ENCODE results near the gene ADCYAP1R1. TPM values are rescaled to one million over a fixed set of nuclear protein-coding genes. Genes with fewer than 3 reads are reported as not detected.

The ADCYAP1R1 gene
- polyA plus RNA-seq, 3 donors: not detected

DNA sequence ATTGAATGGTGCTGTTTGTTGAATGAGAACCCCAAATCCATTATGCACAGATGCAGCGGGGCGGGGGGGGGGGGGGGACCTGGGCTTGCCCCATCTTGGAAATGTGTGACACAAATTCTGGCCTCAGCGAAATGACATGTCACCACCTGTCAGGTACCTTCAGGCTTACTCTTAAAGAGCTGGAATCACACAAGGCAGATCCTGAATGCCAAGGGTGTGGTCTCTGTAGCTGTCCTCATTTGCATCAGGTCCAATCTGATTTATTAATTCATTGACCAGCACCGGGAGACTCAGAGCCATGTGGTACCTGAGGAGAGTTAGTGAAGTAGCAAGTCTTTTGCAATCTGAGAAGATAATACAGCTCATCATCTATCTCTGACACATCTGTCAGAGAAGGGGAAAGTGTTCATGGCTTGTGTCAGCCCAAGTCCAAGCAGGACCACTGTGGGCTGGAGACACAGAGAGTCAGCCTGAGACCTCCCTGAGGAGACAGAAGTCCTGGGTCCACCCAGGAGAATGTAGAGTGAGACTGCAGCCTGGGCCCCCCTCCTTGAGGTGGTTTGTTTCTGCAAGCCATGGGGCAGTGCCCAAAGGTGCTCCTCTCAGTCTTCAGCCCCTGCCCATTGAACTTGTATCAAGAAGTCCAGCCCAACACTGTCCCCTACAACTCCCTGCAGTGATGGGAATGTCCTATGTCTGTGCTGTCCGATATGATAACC is 46.7 kb downstream of the ADCYAP1R1 start:
- Histone ChIP-seq H3K36me3 (replicated peaks in 1 of 2; ENCODE audit: control insufficient read depth in 1 of 2, insufficient read depth in 2 of 2, low read length in 2 of 2) (no peaks in the 10 kb centered on the region), H3K4me2 (replicated peaks; ENCODE audit: extremely low read depth, low read length, poor library complexity, severe bottlenecking) (no peak overlapping the region), H3K9me3 (replicated peaks in 1 of 2; ENCODE audit: control insufficient read depth in 1 of 2, insufficient read depth in 1 of 2, low read length in 2 of 2) (no peaks in the 10 kb centered on the region), H3K27me3 (ENCODE audit: control insufficient read depth in 2 of 2, insufficient read depth in 2 of 2, low read length in 2 of 2) (no peaks in the 10 kb centered on the region), H3K4me1 (ENCODE audit: control insufficient read depth in 1 of 2, insufficient read depth in 2 of 2, low read length in 2 of 2) (no peaks in the 10 kb centered on the region), H3K27ac (ENCODE audit: low read depth in 1 of 2, low read length in 2 of 2) (no peak overlapping the region), H3K9ac (ENCODE audit: insufficient read depth, low read length, poor library complexity, severe bottlenecking) (no peak overlapping the region), H2AFZ (ENCODE audit: insufficient read depth, low read depth, low read length, poor library complexity, severe bottlenecking) (no peak overlapping the region), H3K4me3 (replicated peaks in 1 of 3; ENCODE audit: low read depth in 2 of 3, low read length in 3 of 3) (no peak overlapping the region), H4K20me1 (ENCODE audit: insufficient read depth, low read length) (no peaks in the 10 kb centered on the region), H3K79me2 (ENCODE audit: insufficient read depth, low read length) (no peaks in the 10 kb centered on the region)
- peaks cover 0 to 2% (median 0%) of the 10 kb centered on the region in 7 donors for H3K9me3 Mint-ChIP-seq
- peaks cover 5 to 8% (median 8%) of the 10 kb centered on the region in 3 donors for H3K27me3 Mint-ChIP-seq (ENCODE audit: low read depth in 3 of 3)
- intact Hi-C loops (cut with micrococcal nuclease): no loop called here
- no peak for DNase-seq
- no peak overlapping the region for H3K27ac Mint-ChIP-seq
- WGBS (ENCODE audit: insufficient coverage): 90% methylated on average over 2 of the region's 5 CpGs
- TF ChIP-seq, protein P1, sequence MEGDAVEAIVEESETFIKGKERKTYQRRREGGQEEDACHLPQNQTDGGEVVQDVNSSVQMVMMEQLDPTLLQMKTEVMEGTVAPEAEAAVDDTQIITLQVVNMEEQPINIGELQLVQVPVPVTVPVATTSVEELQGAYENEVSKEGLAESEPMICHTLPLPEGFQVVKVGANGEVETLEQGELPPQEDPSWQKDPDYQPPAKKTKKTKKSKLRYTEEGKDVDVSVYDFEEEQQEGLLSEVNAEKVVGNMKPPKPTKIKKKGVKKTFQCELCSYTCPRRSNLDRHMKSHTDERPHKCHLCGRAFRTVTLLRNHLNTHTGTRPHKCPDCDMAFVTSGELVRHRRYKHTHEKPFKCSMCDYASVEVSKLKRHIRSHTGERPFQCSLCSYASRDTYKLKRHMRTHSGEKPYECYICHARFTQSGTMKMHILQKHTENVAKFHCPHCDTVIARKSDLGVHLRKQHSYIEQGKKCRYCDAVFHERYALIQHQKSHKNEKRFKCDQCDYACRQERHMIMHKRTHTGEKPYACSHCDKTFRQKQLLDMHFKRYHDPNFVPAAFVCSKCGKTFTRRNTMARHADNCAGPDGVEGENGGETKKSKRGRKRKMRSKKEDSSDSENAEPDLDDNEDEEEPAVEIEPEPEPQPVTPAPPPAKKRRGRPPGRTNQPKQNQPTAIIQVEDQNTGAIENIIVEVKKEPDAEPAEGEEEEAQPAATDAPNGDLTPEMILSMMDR (IDR thresholded peaks at IDR 0.05): no peak
- no peaks in the 10 kb centered on the region for H3K36me3 Mint-ChIP-seq
- H3K4me3 Mint-ChIP-seq: no peak overlapping the region
- no peaks in the 10 kb centered on the region for H3K4me1 Mint-ChIP-seq

DNA sequence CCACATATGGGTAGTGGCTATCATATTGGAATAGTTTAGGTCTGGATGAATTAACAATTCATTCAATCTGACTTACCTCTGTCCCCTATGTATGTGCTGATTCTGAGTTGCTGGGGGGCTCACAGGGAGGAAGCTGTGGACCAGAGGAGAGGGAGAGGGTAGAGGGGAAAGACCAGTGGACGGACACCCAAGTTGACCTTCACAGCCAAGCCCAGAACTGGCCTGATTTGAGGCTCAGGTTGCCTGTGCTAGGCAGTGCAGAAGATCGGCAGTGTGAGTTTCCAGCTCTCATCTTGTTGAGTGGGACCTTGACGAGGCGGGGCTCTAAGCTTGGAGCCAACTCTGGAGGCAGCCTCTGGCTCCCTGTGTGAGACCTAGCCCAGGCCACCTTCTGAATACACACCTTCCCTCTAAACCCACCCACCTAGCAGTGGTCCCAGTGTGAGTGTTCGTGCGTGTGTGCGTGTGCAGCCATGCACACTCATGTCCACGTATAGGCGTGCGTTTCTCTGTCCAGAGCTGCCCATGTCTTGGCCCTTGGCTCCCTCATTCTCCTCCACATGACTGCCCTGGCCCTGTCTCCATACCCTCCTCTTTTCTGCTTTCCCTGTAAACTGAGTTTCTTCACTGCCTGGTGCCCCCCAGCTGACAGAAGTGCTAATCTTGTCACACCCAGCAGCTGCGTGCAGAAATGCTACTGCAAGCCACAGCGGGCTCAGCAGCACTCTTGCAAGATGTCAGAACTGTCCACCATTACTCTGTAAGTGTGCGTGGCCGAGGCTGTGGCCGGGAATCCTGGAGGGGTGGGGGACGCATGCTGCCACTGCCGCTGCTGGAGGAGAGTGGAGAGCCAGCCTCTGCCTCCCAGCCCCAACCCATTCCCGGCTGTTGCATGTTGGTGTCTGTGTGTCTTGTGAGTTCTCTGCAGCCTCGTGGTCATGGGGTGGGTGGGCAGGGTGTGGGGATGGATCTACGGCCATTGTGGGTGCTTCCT is 47.6 kb downstream of the ADCYAP1R1 start:
- peaks cover 0 to 2% (median 0%) of the 10 kb centered on the region in 7 donors for H3K9me3 Mint-ChIP-seq
- Histone ChIP-seq H3K9ac (ENCODE audit: insufficient read depth, low read length, poor library complexity, severe bottlenecking) (no peak overlapping the region), H4K20me1 (ENCODE audit: insufficient read depth, low read length) (no peaks in the 10 kb centered on the region), H3K4me3 (replicated peaks in 1 of 3; ENCODE audit: low read depth in 2 of 3, low read length in 3 of 3) (no peak overlapping the region), H3K4me1 (ENCODE audit: control insufficient read depth in 1 of 2, insufficient read depth in 2 of 2, low read length in 2 of 2) (no peaks in the 10 kb centered on the region), H3K27ac (ENCODE audit: low read depth in 1 of 2, low read length in 2 of 2) (no peak overlapping the region), H3K79me2 (ENCODE audit: insufficient read depth, low read length) (no peaks in the 10 kb centered on the region), H3K36me3 (replicated peaks in 1 of 2; ENCODE audit: control insufficient read depth in 1 of 2, insufficient read depth in 2 of 2, low read length in 2 of 2) (no peaks in the 10 kb centered on the region), H3K4me2 (replicated peaks; ENCODE audit: extremely low read depth, low read length, poor library complexity, severe bottlenecking) (no peak overlapping the region), H3K27me3 (ENCODE audit: control insufficient read depth in 2 of 2, insufficient read depth in 2 of 2, low read length in 2 of 2) (no peaks in the 10 kb centered on the region), H2AFZ (ENCODE audit: insufficient read depth, low read depth, low read length, poor library complexity, severe bottlenecking) (no peak overlapping the region), H3K9me3 (replicated peaks in 1 of 2; ENCODE audit: control insufficient read depth in 1 of 2, insufficient read depth in 1 of 2, low read length in 2 of 2) (no peaks in the 10 kb centered on the region)
- intact Hi-C loops (cut with micrococcal nuclease): no loop called here
- WGBS (ENCODE audit: insufficient coverage): 90% methylated on average over 14 of the region's 20 CpGs
- no peak overlapping the region for H3K4me3 Mint-ChIP-seq
- peak overlapping the region in 1 of 7 donors; percentile 11 for H3K27ac Mint-ChIP-seq
- H3K36me3 Mint-ChIP-seq: no peaks in the 10 kb centered on the region
- H3K4me1 Mint-ChIP-seq: no peaks in the 10 kb centered on the region
- H3K27me3 Mint-ChIP-seq (ENCODE audit: low read depth in 3 of 3): peaks cover 8% of the 10 kb centered on the region in 3 donors
- no peak for DNase-seq
- TF ChIP-seq, protein P1 (IDR thresholded peaks at IDR 0.05): no peak
